Measurements from ENCODE around the gene DCBLD2. TPM values are rescaled to one million over a fixed set of nuclear protein-coding genes. Genes with fewer than 3 reads are reported as not detected.

Gene DCBLD2
- total RNA-seq, 1 experiment from 2014 or later: 112 TPM

DNA sequence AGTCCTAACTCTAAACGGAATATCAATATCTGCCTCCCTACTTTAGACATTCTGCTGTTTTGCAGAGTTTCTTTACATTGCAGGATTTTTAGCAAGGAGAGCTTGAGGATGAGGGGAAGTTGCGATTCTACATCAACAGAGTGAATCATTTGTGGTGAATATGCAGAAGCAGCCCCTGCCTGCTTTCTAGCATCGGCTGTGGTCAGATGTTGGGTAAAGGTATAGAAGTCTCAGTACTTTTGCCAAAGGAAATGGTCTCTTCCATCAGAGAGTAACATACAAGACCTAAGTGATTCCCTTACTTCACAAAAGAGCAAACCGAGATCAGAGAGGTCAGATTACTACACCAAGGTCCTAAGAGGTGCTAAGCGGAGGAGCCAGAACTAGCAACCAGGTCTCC, 123.1 kb downstream of the DCBLD2 start:
- H3K9me2 ChIP-seq (ENCODE audit: insufficient read depth): no peaks in the 10 kb centered on the region
- no peak for DNase-seq
- no peak overlapping the region for H3K4me3 ChIP-seq
- TF ChIP-seq CTCF (conservative IDR thresholded peaks at IDR 0.05) (no peak), EZH2 (IDR thresholded peaks at IDR 0.05; ENCODE audit: low read depth) (no peak)
- intact Hi-C loops (cut with micrococcal nuclease; ENCODE audit: unreplicated experiment): no loop called here
- H2AFZ ChIP-seq: no peak overlapping the region
- no peaks in the 10 kb centered on the region for H3K27me3 ChIP-seq (ENCODE audit: insufficient read depth, low read depth)
- H4K20me1 ChIP-seq (ENCODE audit: insufficient read depth): no peaks in the 10 kb centered on the region
- H3F3A ChIP-seq (ENCODE audit: insufficient read depth, low read depth): no peaks in the 10 kb centered on the region
- no peak overlapping the region for H3K27ac ChIP-seq
- no peaks in the 10 kb centered on the region for H3K79me2 ChIP-seq (ENCODE audit: low read depth)
- BruUV-seq (replicated peaks): no TSS peak
- H3K36me3 ChIP-seq (ENCODE audit: low read depth): no peaks in the 10 kb centered on the region
- H3K4me1 ChIP-seq (replicated peaks; ENCODE audit: insufficient read depth): no peaks in the 10 kb centered on the region
- POLR2A ChIA-PET (ENCODE audit: unreplicated experiment): interaction anchor here (0.7 kb wide), 1 partner anchor 13 kb away, joined by 4 read pairs; no protein-coding TSS in a partner anchor
- no peaks in the 10 kb centered on the region for H3K9me3 ChIP-seq (ENCODE audit: insufficient read depth, low read depth)
- CTCF ChIA-PET: no interaction called here
- H3K4me2 ChIP-seq: no peak overlapping the region

DNA sequence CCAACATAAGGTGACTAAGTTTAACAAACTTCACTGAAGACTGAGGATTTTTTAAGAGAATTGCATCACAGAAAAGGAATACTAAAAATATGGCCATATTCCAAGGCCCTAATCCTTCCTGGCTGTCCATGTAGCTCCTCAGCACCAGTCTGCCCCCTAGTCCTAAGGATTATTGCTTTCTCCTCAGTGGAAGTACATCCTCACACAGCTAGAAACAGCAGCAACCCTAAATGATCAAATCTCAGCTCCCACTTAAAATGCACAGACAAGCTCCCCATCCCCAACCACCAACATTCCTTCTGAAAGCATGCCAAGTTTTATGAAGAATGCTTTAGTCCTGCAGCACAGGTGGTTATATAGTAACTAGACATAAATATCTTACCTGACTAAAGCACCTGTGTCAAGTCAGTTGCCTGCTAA, 123.7 kb downstream of the DCBLD2 start:
- no peaks in the 10 kb centered on the region for H3K9me3 ChIP-seq (ENCODE audit: insufficient read depth, low read depth)
- ChIA-PET POLR2A (ENCODE audit: unreplicated experiment) (no interaction called here), CTCF (no interaction called here)
- no peak for TF ChIP-seq CTCF (conservative IDR thresholded peaks at IDR 0.05)
- TF ChIP-seq EZH2 (IDR thresholded peaks at IDR 0.05; ENCODE audit: low read depth): no peak
- no peaks in the 10 kb centered on the region for H3K9me2 ChIP-seq (ENCODE audit: insufficient read depth)
- no TSS peak for BruUV-seq (replicated peaks)
- H3K4me2 ChIP-seq: no peak overlapping the region
- H3K27me3 ChIP-seq (ENCODE audit: insufficient read depth, low read depth): no peaks in the 10 kb centered on the region
- no peak for DNase-seq
- no peaks in the 10 kb centered on the region for H4K20me1 ChIP-seq (ENCODE audit: insufficient read depth)
- H3K36me3 ChIP-seq (ENCODE audit: low read depth): no peaks in the 10 kb centered on the region
- intact Hi-C loops (cut with micrococcal nuclease; ENCODE audit: unreplicated experiment): no loop called here
- H3K79me2 ChIP-seq (ENCODE audit: low read depth): no peaks in the 10 kb centered on the region
- no peaks in the 10 kb centered on the region for H3F3A ChIP-seq (ENCODE audit: insufficient read depth, low read depth)
- H3K4me3 ChIP-seq: no peak overlapping the region
- no peak overlapping the region for H2AFZ ChIP-seq
- H3K27ac ChIP-seq: no peak overlapping the region
- H3K4me1 ChIP-seq (replicated peaks; ENCODE audit: insufficient read depth): no peaks in the 10 kb centered on the region

GRCh38 chr3:98777286-98777685, 124.2 kb downstream of the DCBLD2 start:
- Histone ChIP-seq H3K4me1 (replicated peaks; ENCODE audit: insufficient read depth) (no peaks in the 10 kb centered on the region), H3K4me2 (no peak overlapping the region), H3K9me2 (ENCODE audit: insufficient read depth) (no peaks in the 10 kb centered on the region), H4K20me1 (ENCODE audit: insufficient read depth) (no peaks in the 10 kb centered on the region), H3F3A (ENCODE audit: insufficient read depth, low read depth) (no peaks in the 10 kb centered on the region), H2AFZ (no peak overlapping the region), H3K9me3 (ENCODE audit: insufficient read depth, low read depth) (no peaks in the 10 kb centered on the region), H3K4me3 (no peak overlapping the region), H3K27me3 (ENCODE audit: insufficient read depth, low read depth) (no peaks in the 10 kb centered on the region), H3K27ac (no peak overlapping the region), H3K36me3 (ENCODE audit: low read depth) (no peaks in the 10 kb centered on the region), H3K79me2 (ENCODE audit: low read depth) (no peaks in the 10 kb centered on the region)
- intact Hi-C loops (cut with micrococcal nuclease; ENCODE audit: unreplicated experiment): no loop called here
- BruUV-seq (replicated peaks): no TSS peak
- ChIA-PET POLR2A (ENCODE audit: unreplicated experiment) (no interaction called here), CTCF (no interaction called here)
- TF ChIP-seq CTCF (conservative IDR thresholded peaks at IDR 0.05) (no peak), EZH2 (IDR thresholded peaks at IDR 0.05; ENCODE audit: low read depth) (no peak)
- no peak for DNase-seq
